ENCODE data around the gene ABHD16B.
"Not testable (repeated sequence)": the region's sequence is repeated elsewhere in the genome, so short reads cannot be mapped to it uniquely, and the experiment has no call there.

- TF ChIP-seq TAF1, POLR2A, POLR2AphosphoS5 (IDR thresholded peaks at IDR 0.05; ENCODE audit: low read depth, low read length): not testable (repeated sequence)
Measured at GRCh38 chr20:63880901-63881300, 19.6 kb downstream of the ABHD16B start.
